GM18499 (cell line): ENCODE measurements around the gene ZNF263.

ENCODE experiments used
- ATAC-seq: cut with Tn5 transposase; IDR thresholded peaks from one replicate; pipeline ENCODE4 v1.9.1; 2021; ENCODE audit warnings: moderate number of reproducible peaks; ENCODE audit not compliant: insufficient read depth, unreplicated experiment

Gene ZNF263

GRCh38 chr16:3317315-3317999 lies 34.2 kb downstream of the ZNF263 start:
- ATAC-seq = no peak

GRCh38 chr16:3321816-3322215 lies 38.5 kb downstream of the ZNF263 start:
- no peak for ATAC-seq

DNA sequence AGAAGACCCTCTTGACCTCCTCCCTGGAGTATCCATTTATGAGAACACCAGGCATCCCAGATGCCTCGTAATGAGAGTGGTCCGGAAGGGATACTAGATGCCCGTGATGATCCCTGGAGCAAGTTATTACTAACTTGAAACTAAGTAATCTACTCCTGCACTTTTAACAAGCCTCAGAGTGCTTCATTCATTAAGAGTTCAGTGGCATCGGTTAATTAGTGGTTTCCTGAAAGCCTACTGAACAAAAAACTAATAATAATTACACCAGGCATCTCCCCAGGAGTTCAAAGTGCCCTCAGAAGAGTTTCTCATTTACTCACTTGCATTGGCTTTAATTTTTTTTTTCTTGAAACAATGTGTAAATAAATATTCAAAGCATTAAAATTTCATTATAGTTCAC lies 44.2 kb downstream of the ZNF263 start:
- ATAC-seq = no peak

DNA sequence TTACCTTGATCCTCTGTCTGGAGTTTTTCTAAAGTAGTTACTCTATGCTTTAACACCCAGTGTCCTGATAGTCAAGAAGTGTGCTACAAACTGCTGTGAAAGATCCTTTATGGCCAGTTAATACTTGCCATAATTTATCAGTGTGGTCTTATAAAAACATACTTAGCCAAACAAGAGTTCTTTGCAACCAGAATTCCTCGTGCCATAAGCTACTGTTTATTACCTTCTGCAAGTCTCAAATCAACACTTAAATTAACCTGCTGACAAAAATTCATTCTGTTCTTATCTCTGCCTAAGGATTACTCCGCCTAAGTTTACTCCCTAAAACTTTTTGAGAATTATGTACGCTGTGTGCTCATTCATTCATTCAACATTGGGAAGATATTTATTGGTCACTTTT lies 44.8 kb downstream of the ZNF263 start:
- no peak for ATAC-seq

- no peak for ATAC-seq
These were observed 45.4 kb downstream of the ZNF263 start for GRCh38 chr16:3328643-3329042.
